Right lung (tissue), 5 donors: ENCODE data around the gene SPATA17. TPM values are rescaled to one million over a fixed set of nuclear protein-coding genes. Genes with fewer than 3 reads are reported as not detected.

Experiments
- DNase-seq, 2 donors: peaks; one replicate each; pipeline ENCODE4 v3.0.0-alpha.2; 2013
- polyA plus RNA-seq, 5 donors: library from polyadenylated mRNA; unstranded; fragments of 120-200 nt; gene quantifications; one replicate each; pipeline versions ENCODE4 v1.2.1 to v1.2.3, GENCODE V29; 2013; ENCODE audit warnings: inconsistent platforms in 1 of 5, low replicate concordance in 1 of 5; ENCODE audit not compliant: insufficient read length in 5 of 5, insufficient read depth in 1 of 5

SPATA17 gene
- polyA plus RNA-seq, 5 donors, result 3.9 to 9.7 (median 7.9) TPM

DNA sequence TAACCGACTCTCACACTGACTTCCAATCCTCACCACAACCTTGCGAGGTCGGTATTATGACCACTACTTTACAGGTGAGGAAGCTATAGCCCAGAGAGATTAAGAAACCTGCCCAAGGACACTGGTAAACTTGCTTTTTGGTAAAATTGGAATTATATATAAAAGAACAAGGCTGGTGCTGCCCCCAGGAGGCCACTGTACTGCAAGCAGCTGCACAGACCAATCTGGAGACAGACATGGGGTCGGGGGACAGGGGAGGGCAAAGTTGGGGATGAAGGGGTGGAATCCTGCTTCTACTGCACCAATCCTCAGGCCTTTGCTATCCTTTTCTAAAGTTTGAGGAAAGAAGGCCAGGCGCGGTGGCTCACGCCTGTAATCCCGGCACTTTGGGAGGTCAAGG lies 280.8 kb downstream of the SPATA17 start:
- DNase-seq, result no peak

DNA sequence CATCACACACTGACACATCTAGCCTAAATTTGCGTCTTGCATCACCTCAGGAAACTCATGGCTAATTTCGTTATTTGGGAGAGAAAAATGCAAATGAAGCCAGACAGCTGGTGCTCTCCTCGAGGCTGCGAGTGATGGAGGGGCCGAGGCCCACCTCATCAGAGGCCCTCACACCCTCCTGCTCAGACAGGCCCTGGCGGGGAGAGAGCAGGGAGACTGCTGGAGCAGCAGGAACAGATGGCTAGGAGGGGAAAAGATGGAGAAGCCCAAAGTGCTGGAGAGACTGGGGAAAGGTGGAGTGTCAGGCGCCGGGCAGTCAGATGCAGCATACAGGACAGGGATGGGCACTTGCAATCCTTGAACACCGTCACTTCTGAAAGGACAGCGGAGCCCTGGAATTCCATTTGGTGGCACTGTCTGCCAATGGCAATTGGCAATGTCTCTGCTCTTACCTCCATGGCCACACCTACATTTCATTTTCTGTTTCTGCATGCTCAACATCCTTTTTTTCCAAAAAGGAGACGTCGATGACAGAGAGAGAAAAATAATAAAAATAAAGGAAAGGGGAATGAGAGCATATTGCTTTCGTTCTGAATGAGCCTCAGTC lies 286.2 kb downstream of the SPATA17 start:
- no peak for DNase-seq

- DNase-seq, result peak; percentile 26 to 35
Observed at GRCh38 chr1:217919683-217920388, 288.7 kb downstream of the SPATA17 start.

Other genes starting within 250 kb of the SPATA17 start
- 10 to 100 TPM; 17.3 to 28.6 (median 26.7) TPM for gene GPATCH2, start 254 bp upstream of the SPATA17 start, polyA plus RNA-seq